GM12801 (cell line): ENCODE results near the gene KRT38.

Experiments used
- CTCF ChIP-seq: IDR thresholded peaks from one replicate; pipeline ENCODE4 v1.5.1; 2011; ENCODE audit warnings: control low read depth; ENCODE audit not compliant: insufficient read length; ENCODE audit errors: extremely low read depth

The KRT38 gene

GRCh38 chr17:41440531-41441033, at the start of gene KRT38:
TSS of gene KRT38 (minus strand) at chr17:41440983. CDS start at chr17:41440921, 62 bp downstream.
- no peak for TF ChIP-seq CTCF

- TF ChIP-seq CTCF = no peak
Measured at GRCh38 chr17:41489531-41489930, 48.7 kb upstream of the KRT38 start, which contains the start of gene KRT36. TSS of gene KRT36 (minus strand) at chr17:41489910. CDS start at chr17:41489864, 46 bp downstream.

- TF ChIP-seq CTCF = no peak
Measured at GRCh38 chr17:41486809-41487530, 46.2 kb upstream of the KRT38 start.

- no peak for TF ChIP-seq CTCF
Measured at GRCh38 chr17:41486316-41486715, 45.5 kb upstream of the KRT38 start.

GRCh38 chr17:41484920-41485904, 44.4 kb upstream of the KRT38 start:
- no peak for TF ChIP-seq CTCF

GRCh38 chr17:41483991-41484826, 43.4 kb upstream of the KRT38 start:
- no peak for TF ChIP-seq CTCF

GRCh38 chr17:41483531-41483930, 42.7 kb upstream of the KRT38 start:
- TF ChIP-seq CTCF = no peak
